KOPT-K1 (cell line): ENCODE results near the gene WFDC10A.
"Not testable (repeated sequence)": the region's sequence is repeated elsewhere in the genome, so short reads cannot be mapped to it uniquely, and the experiment has no call there.

Experiments used
- H3K27ac ChIP-seq: fragments of 200-600 bp; sonication (generic); 2 replicates; pipeline ENCODE4 v1.5.1; 2016; ENCODE audit warnings: antibody characterized with exemption, mild to moderate bottlenecking, low read depth, low read length; ENCODE audit not compliant: poor library complexity, severe bottlenecking
- H3K36me3 ChIP-seq: fragments of 200-600 bp; sonication (generic); 2 replicates; pipeline ENCODE4 v1.5.1; 2017; ENCODE audit warnings: antibody characterized with exemption, mild to moderate bottlenecking, low read length, moderate library complexity; ENCODE audit not compliant: insufficient read depth
- H3K9me3 ChIP-seq: fragments of 200-600 bp; sonication (generic); 2 replicates; pipeline ENCODE4 v1.5.1; 2017; ENCODE audit warnings: antibody characterized with exemption, low read length, mild to moderate bottlenecking; ENCODE audit not compliant: insufficient read depth, poor library complexity, severe bottlenecking

The WFDC10A gene

GRCh38 chr20:45630371-45630770 lies 832 bp downstream of the WFDC10A start:
- no peaks in the 10 kb centered on the region for H3K36me3 ChIP-seq
- H3K9me3 ChIP-seq = peaks cover 2% of the 10 kb centered on the region
- no peak overlapping the region for H3K27ac ChIP-seq

GRCh38 chr20:45631184-45631583 lies 1.6 kb downstream of the WFDC10A start, which contains the start of gene WFDC9:
WFDC9 (minus strand) TSS chr20:45631284; CDS start chr20:45610181, 21,103 bp downstream.
- H3K9me3 ChIP-seq = no peaks in the 10 kb centered on the region
- no peaks in the 10 kb centered on the region for H3K36me3 ChIP-seq
- no peak within 1 kb of the TSS for H3K27ac ChIP-seq

GRCh38 chr20:45636513-45636912 lies 7.0 kb downstream of the WFDC10A start:
- Histone ChIP-seq H3K36me3 (no peaks in the 10 kb centered on the region), H3K27ac (no peak overlapping the region), H3K9me3 (no peaks in the 10 kb centered on the region)

GRCh38 chr20:45639687-45640086 lies 10.1 kb downstream of the WFDC10A start:
- H3K9me3 ChIP-seq = no peaks in the 10 kb centered on the region
- no peaks in the 10 kb centered on the region for H3K36me3 ChIP-seq
- no peak overlapping the region for H3K27ac ChIP-seq

GRCh38 chr20:45641076-45641475 lies 11.5 kb downstream of the WFDC10A start:
- not testable (repeated sequence) for H3K27ac ChIP-seq, H3K9me3 ChIP-seq, H3K36me3 ChIP-seq

- not testable (repeated sequence) for H3K36me3 ChIP-seq, H3K9me3 ChIP-seq, H3K27ac ChIP-seq
Observed at GRCh38 chr20:45645869-45646268, 16.3 kb downstream of the WFDC10A start.

- Histone ChIP-seq H3K9me3 (peaks cover 5% of the 10 kb centered on the region), H3K36me3 (no peaks in the 10 kb centered on the region), H3K27ac (no peak overlapping the region)
Observed at GRCh38 chr20:45646875-45647274, 17.3 kb downstream of the WFDC10A start.

- H3K9me3 ChIP-seq = peaks cover 5% of the 10 kb centered on the region
- H3K36me3 ChIP-seq = no peaks in the 10 kb centered on the region
- no peak overlapping the region for H3K27ac ChIP-seq
Observed at GRCh38 chr20:45647441-45648050, 18.0 kb downstream of the WFDC10A start.

- peaks cover 5% of the 10 kb centered on the region for H3K9me3 ChIP-seq
- no peak overlapping the region for H3K27ac ChIP-seq
Observed at GRCh38 chr20:45649312-45649863, 19.8 kb downstream of the WFDC10A start.

GRCh38 chr20:45651726-45652125 lies 22.2 kb downstream of the WFDC10A start:
- H3K36me3 ChIP-seq, H3K27ac ChIP-seq, H3K9me3 ChIP-seq: not testable (repeated sequence)

More at GRCh38 chr20:45649312-45649863, 19.8 kb downstream of the WFDC10A start:
- no peaks in the 10 kb centered on the region for H3K36me3 ChIP-seq

- not testable (repeated sequence) for H3K9me3 ChIP-seq, H3K27ac ChIP-seq, H3K36me3 ChIP-seq
Observed at GRCh38 chr20:45657038-45657437, 27.5 kb downstream of the WFDC10A start.

GRCh38 chr20:45670139-45670538 lies 40.6 kb downstream of the WFDC10A start, which contains the start of gene WFDC11:
WFDC11 (minus strand) TSS chr20:45670239; CDS start chr20:45650600, 19,639 bp downstream.
- H3K36me3 ChIP-seq = no peaks in the 10 kb centered on the region
- no peak within 1 kb of the TSS for H3K27ac ChIP-seq
- no peaks in the 10 kb centered on the region for H3K9me3 ChIP-seq

- H3K9me3 ChIP-seq = no peaks in the 10 kb centered on the region
- H3K27ac ChIP-seq = no peak overlapping the region
- H3K36me3 ChIP-seq = no peaks in the 10 kb centered on the region
Observed at GRCh38 chr20:45672765-45673164, 43.2 kb downstream of the WFDC10A start.

GRCh38 chr20:45679650-45680049 lies 50.1 kb downstream of the WFDC10A start:
- H3K36me3 ChIP-seq = no peaks in the 10 kb centered on the region
- H3K9me3 ChIP-seq = peaks cover 15% of the 10 kb centered on the region
- H3K27ac ChIP-seq = no peak overlapping the region
